SK-N-SH (cell line): Measurements from ENCODE around the gene PIAS2. TPM values are rescaled to one million over a fixed set of nuclear protein-coding genes. Genes with fewer than 3 reads are reported as not detected.

Experiments used
- CTCF ChIA-PET: fragments of 300-600, 350-600 bp; formaldehyde crosslinking; extraction: SDS; loops from one replicate; lab custom pipeline; 2021; lab: Yijun Ruan, JAX
- POLR2A ChIA-PET: fragments of 350-600 bp; sonication (Branson Sonifier 250); formaldehyde crosslinking; extraction: SDS; loops from one replicate; lab custom pipeline; 2020; ENCODE audit warnings: antibody characterized with exemption, inconsistent platforms; lab: Yijun Ruan, JAX
- DNase-seq: peaks from one replicate; pipeline ENCODE4 v3.0.0; 2012
- H2AFZ ChIP-seq: fragments of 200-600 bp; sonication (generic); 2 replicates; pipeline ENCODE4 v1.8.1; 2016; ENCODE audit warnings: antibody characterized with exemption, mild to moderate bottlenecking, low read depth
- H3F3A ChIP-seq: fragments of 200-600 bp; sonication (generic); replicated peaks from 2 replicates; pipeline ENCODE3; 2016; ENCODE audit warnings: antibody characterized with exemption, mild to moderate bottlenecking; ENCODE audit not compliant: insufficient read depth
- H3K27ac ChIP-seq, 2 experiments: fragments of 200-500 bp in 1 of 2; fragments of 200-600 bp in 1 of 2; sonication (Bioruptor generic) in 1 of 2; sonication (generic), shearing (Covaris generic) in 1 of 2; 2 replicates each; pipeline versions ENCODE4 v1.5.1 to v1.6.1; 2014 to 2016; ENCODE audit warnings: low read depth in 2 of 2, inconsistent platforms in 1 of 2, low read length in 1 of 2, mild to moderate bottlenecking in 1 of 2, mixed read lengths in 1 of 2
- H3K27me3 ChIP-seq: fragments of 200-600 bp; sonication (generic), shearing (Covaris generic); 2 replicates; pipeline ENCODE4 v1.6.1; 2016; ENCODE audit warnings: mixed run types; ENCODE audit not compliant: insufficient read depth
- H3K36me3 ChIP-seq, 2 experiments: fragments of 200-500 bp in 1 of 2; fragments of 200-600 bp in 1 of 2; sonication (Bioruptor generic) in 1 of 2; sonication (generic) in 1 of 2; replicated peaks in 1 of 2; 2 replicates each; pipeline versions ENCODE3 to v1.5.1; 2014 to 2016; ENCODE audit warnings: low read length in 1 of 2, mild to moderate bottlenecking in 1 of 2; ENCODE audit not compliant: insufficient read depth in 2 of 2, control insufficient read depth in 1 of 2
- H3K4me1 ChIP-seq, 2 experiments: fragments of 200-500 bp in 1 of 2; fragments of 200-600 bp in 1 of 2; sonication (Bioruptor generic) in 1 of 2; sonication (generic), shearing (Covaris generic) in 1 of 2; 2 replicates each; pipeline versions ENCODE4 v1.5.1 to v1.6.1; 2014 to 2016; ENCODE audit warnings: low read depth in 1 of 2, low read length in 1 of 2, mixed run types in 1 of 2; ENCODE audit not compliant: insufficient read depth in 2 of 2, control insufficient read depth in 1 of 2
- H3K4me2 ChIP-seq: fragments of 200-600 bp; sonication (generic), shearing (Covaris generic); 2 replicates; pipeline ENCODE4 v1.6.1; 2017; ENCODE audit warnings: mixed run types
- H3K4me3 ChIP-seq, 2 experiments: fragments of 200-500 bp in 1 of 2; fragments of 200-600 bp in 1 of 2; sonication (Bioruptor generic) in 1 of 2; sonication (generic), shearing (Covaris generic) in 1 of 2; 2 replicates each; pipeline versions ENCODE4 v1.5.1 to v1.8.1; 2014 to 2016; ENCODE audit warnings: low read depth in 2 of 2, inconsistent platforms in 1 of 2, low read length in 1 of 2, mild to moderate bottlenecking in 1 of 2, mixed read lengths in 1 of 2, moderate library complexity in 1 of 2
- H3K79me2 ChIP-seq: fragments of 200-600 bp; sonication (generic); 2 replicates; pipeline ENCODE4 v1.8.1; 2017; ENCODE audit warnings: mild to moderate bottlenecking; ENCODE audit not compliant: insufficient read depth
- H3K9ac ChIP-seq: fragments of 200-600 bp; sonication (generic); 2 replicates; pipeline ENCODE4 v1.6.1; 2017; ENCODE audit warnings: mixed run types
- H3K9me2 ChIP-seq: fragments of 200-600 bp; sonication (generic); 2 replicates; pipeline ENCODE4 v1.6.1; 2017; ENCODE audit warnings: mixed run types
- H3K9me3 ChIP-seq: fragments of 200-600 bp; sonication (generic); 2 replicates; pipeline ENCODE4 v1.6.1; 2017; ENCODE audit warnings: mixed run types, mild to moderate bottlenecking, moderate library complexity
- H4K20me1 ChIP-seq: fragments of 200-600 bp; sonication (generic); 2 replicates; pipeline ENCODE4 v1.6.1; 2017; ENCODE audit warnings: mild to moderate bottlenecking, mixed run types; ENCODE audit not compliant: insufficient read depth
- CTCF ChIP-seq: fragments of 200-600 bp; sonication (generic); IDR thresholded peaks from 2 replicates; pipeline ENCODE4 v1.6.1; 2017; ENCODE audit warnings: antibody characterized with exemption, mild to moderate bottlenecking, moderate library complexity
- ELF1 ChIP-seq: IDR thresholded peaks from 2 replicates; pipeline ENCODE4 v1.4.0; 2012
- EP300 ChIP-seq, 2 experiments: IDR thresholded peaks; 2 replicates each; pipeline versions ENCODE4 v1.4.0 to v1.6.1; 2012; ENCODE audit warnings: borderline replicate concordance in 1 of 2, low read depth in 1 of 2, low read length in 1 of 2
- NFIC ChIP-seq: IDR thresholded peaks from 2 replicates; pipeline ENCODE4 v1.4.0; 2012; ENCODE audit warnings: borderline replicate concordance
- PBX3 ChIP-seq: IDR thresholded peaks from 2 replicates; pipeline ENCODE4; 2012
- POLR2AphosphoS5 ChIP-seq: IDR thresholded peaks from 2 replicates; pipeline ENCODE4 v1.6.1; 2012; ENCODE audit warnings: low read depth, low read length
- RFX5 ChIP-seq: IDR thresholded peaks from 2 replicates; pipeline ENCODE4 v1.6.1; 2012; ENCODE audit warnings: mild to moderate bottlenecking, improper control_type of control experiment, low read length
- SIN3A ChIP-seq: IDR thresholded peaks from 2 replicates; pipeline ENCODE4 v1.6.1; 2012; ENCODE audit warnings: low read depth, mild to moderate bottlenecking, low read length, moderate library complexity, borderline replicate concordance
- ZBTB33 ChIP-seq: IDR thresholded peaks from 2 replicates; pipeline ENCODE4 v1.4.0; 2012; ENCODE audit warnings: low read depth, borderline replicate concordance
- WGBS: methylation state at CpG from one replicate; pipeline ENCODE4 v1.1.6; 2017; ENCODE audit warnings: low lambda C conversion rate; 5-methylcytosine and 5-hydroxymethylcytosine counted together
- polyA plus RNA-seq, 3 experiments: library from polyadenylated mRNA; depleted of rRNA; stranded (reverse); fragments of >200 nt; gene quantifications; 2 replicates each; pipeline ENCODE4 v1.2.3, GENCODE V29; 2012

PIAS2 gene
- polyA plus RNA-seq, 1 of the 3 experiments (the other 2 are of a cell fraction): 9.0 TPM

- H3K36me3 ChIP-seq: peaks cover 15 to 45% of the 10 kb centered on the region in 2 experiments
- no peak overlapping the region for H3K9ac ChIP-seq
- H3K27me3 ChIP-seq: no peaks in the 10 kb centered on the region
- POLR2A ChIA-PET: no interaction called here
- WGBS: 93% methylated on average over 6 of the region's 6 CpGs
- no peaks in the 10 kb centered on the region for H3K9me3 ChIP-seq
- H3K27ac ChIP-seq: no peak overlapping the region
- no peaks in the 10 kb centered on the region for H4K20me1 ChIP-seq
- no peaks in the 10 kb centered on the region for H3F3A ChIP-seq
- H3K4me2 ChIP-seq: no peak overlapping the region
- H3K9me2 ChIP-seq: no peaks in the 10 kb centered on the region
- H2AFZ ChIP-seq: no peak overlapping the region
- H3K4me1 ChIP-seq: no peaks in the 10 kb centered on the region; a peak in 1 of 4 replicates
- H3K79me2 ChIP-seq: no peaks in the 10 kb centered on the region
- H3K4me3 ChIP-seq: no peak overlapping the region
- TF ChIP-seq RFX5: no peak
- TF ChIP-seq, all 33 proteins: peak for 0
- DNase-seq: no peak
- CTCF ChIA-PET: no interaction called here
Measured at GRCh38 chr18:46820863-46821262, 96.4 kb downstream of the PIAS2 start.

- Histone ChIP-seq H3K4me2 (no peak overlapping the region), H3K27me3 (no peaks in the 10 kb centered on the region), H3F3A (peaks cover 2% of the 10 kb centered on the region), H3K27ac (no peak overlapping the region), H3K4me3 (no peak overlapping the region), H3K9me2 (no peaks in the 10 kb centered on the region), H3K9ac (no peak overlapping the region), H3K9me3 (no peaks in the 10 kb centered on the region), H3K79me2 (no peaks in the 10 kb centered on the region), H4K20me1 (no peaks in the 10 kb centered on the region), H2AFZ (no peak overlapping the region), H3K36me3 (peaks cover 16 to 32% of the 10 kb centered on the region in 2 experiments), H3K4me1 (no peaks in the 10 kb centered on the region)
- POLR2A ChIA-PET: no interaction called here
- no peak for DNase-seq
- no peak for TF ChIP-seq EP300 (IDR thresholded peaks at IDR 0.05; ENCODE audit: borderline replicate concordance in 1 of 2, low read depth in 1 of 2, low read length in 1 of 2)
- TF ChIP-seq PBX3: no peak
- TF ChIP-seq ZBTB33: no peak
- no peak for TF ChIP-seq CTCF
- TF ChIP-seq ELF1: no peak
- no peak for TF ChIP-seq RFX5
- no peak for TF ChIP-seq NFIC
- no peak for TF ChIP-seq POLR2AphosphoS5
- no peak for TF ChIP-seq SIN3A
- CTCF ChIA-PET: interaction anchor here (1.7 kb wide), 1 partner anchor 29 kb away, joined by 3 read pairs; no protein-coding TSS in a partner anchor
- WGBS: 84% methylated on average over 6 of the region's 6 CpGs
Measured at GRCh38 chr18:46815661-46816060, 101.6 kb downstream of the PIAS2 start.
